Astrocyte (in vitro differentiated cells and primary cell): ENCODE data around the gene KCNH4. TPM values are rescaled to one million over a fixed set of nuclear protein-coding genes. Genes with fewer than 3 reads are reported as not detected.

Experiments used
- DNase-seq: peaks from one replicate; pipeline ENCODE4 v3.0.0-alpha.2; 2010; ENCODE audit warnings: low read depth
- FAIRE-seq: peaks from 2 replicates; lab custom pipeline; 2011; peaks lifted over from hg19 to GRCh38; lab: Jason Lieb, UNC
- H2AFZ ChIP-seq: 2 replicates; pipeline ENCODE4 v1.6.0; 2012; ENCODE audit warnings: low read depth, low read length, inconsistent platforms
- H3K27ac ChIP-seq: 2 replicates; pipeline ENCODE4 v1.5.1; 2011; ENCODE audit warnings: low read depth, low read length, inconsistent platforms
- H3K27me3 ChIP-seq: 2 replicates; pipeline ENCODE4 v1.6.0; 2011; ENCODE audit warnings: low read length, inconsistent platforms; ENCODE audit not compliant: insufficient read depth
- H3K36me3 ChIP-seq: 2 replicates; pipeline ENCODE4 v1.5.1; 2011; ENCODE audit warnings: low read length, inconsistent platforms; ENCODE audit not compliant: insufficient read depth
- H3K4me1 ChIP-seq: 2 replicates; pipeline ENCODE4 v1.5.1; 2011; ENCODE audit warnings: low read length, inconsistent platforms; ENCODE audit not compliant: insufficient read depth
- H3K4me2 ChIP-seq: 2 replicates; pipeline ENCODE4 v1.6.0; 2012; ENCODE audit warnings: low read length, inconsistent platforms
- H3K4me3 ChIP-seq: 2 replicates; pipeline ENCODE4 v1.5.1; 2011; ENCODE audit warnings: low read depth, mild to moderate bottlenecking, low read length, inconsistent platforms; ENCODE audit not compliant: insufficient read depth
- H3K79me2 ChIP-seq: 2 replicates; pipeline ENCODE4 v1.6.0; 2012; ENCODE audit warnings: mild to moderate bottlenecking, low read length, inconsistent platforms; ENCODE audit not compliant: insufficient read depth
- H3K9ac ChIP-seq: 2 replicates; pipeline ENCODE4 v1.6.0; 2012; ENCODE audit warnings: mild to moderate bottlenecking, low read length, inconsistent platforms
- H3K9me3 ChIP-seq: 2 replicates; pipeline ENCODE4 v1.5.1; 2012; ENCODE audit warnings: low read depth, mild to moderate bottlenecking, low read length, inconsistent platforms; ENCODE audit not compliant: insufficient read depth
- H4K20me1 ChIP-seq: 2 replicates; pipeline ENCODE4 v1.6.0; 2012; ENCODE audit warnings: low read length, inconsistent platforms; ENCODE audit not compliant: insufficient read depth
- H3K27ac Mint-ChIP-seq: one replicate; pipeline ENCODE4 v1.8.0; 2021; ENCODE audit warnings: mild to moderate bottlenecking, mixed read lengths; ENCODE audit not compliant: unreplicated experiment
- H3K27me3 Mint-ChIP-seq: one replicate; pipeline ENCODE4 v1.8.0; 2021; ENCODE audit warnings: low read depth, mixed read lengths; ENCODE audit not compliant: unreplicated experiment
- H3K36me3 Mint-ChIP-seq: one replicate; pipeline ENCODE4 v1.8.0; 2021; ENCODE audit warnings: low read depth, mixed read lengths; ENCODE audit not compliant: unreplicated experiment
- H3K4me1 Mint-ChIP-seq: one replicate; pipeline ENCODE4 v1.8.0; 2021; ENCODE audit warnings: low read depth, mixed read lengths; ENCODE audit not compliant: unreplicated experiment
- H3K4me3 Mint-ChIP-seq: one replicate; pipeline ENCODE4 v1.8.0; 2021; ENCODE audit warnings: mild to moderate bottlenecking, moderate library complexity, mixed read lengths; ENCODE audit not compliant: unreplicated experiment
- H3K9me3 Mint-ChIP-seq: one replicate; pipeline ENCODE4 v1.8.0; 2021; ENCODE audit warnings: mild to moderate bottlenecking, mixed read lengths; ENCODE audit not compliant: unreplicated experiment
- EZH2 ChIP-seq: IDR thresholded peaks from 2 replicates; pipeline ENCODE4 v1.6.1; 2012; ENCODE audit warnings: mild to moderate bottlenecking, low read length, inconsistent platforms; ENCODE audit not compliant: insufficient read depth
- total RNA-seq: library from RNA; stranded (reverse); gene quantifications from 2 replicates; pipeline ENCODE4 v1.2.1, GENCODE V29; 2021
- TF ChIP-seq, protein P1 (sequence below): IDR thresholded peaks from 2 replicates; pipeline ENCODE4 v1.5.1; 2011; ENCODE audit warnings: low read depth, mild to moderate bottlenecking, inconsistent platforms, low read length, moderate library complexity; ENCODE audit not compliant: insufficient read depth

The KCNH4 gene
- total RNA-seq, 1 donor from 2014 or later: not detected

DNA sequence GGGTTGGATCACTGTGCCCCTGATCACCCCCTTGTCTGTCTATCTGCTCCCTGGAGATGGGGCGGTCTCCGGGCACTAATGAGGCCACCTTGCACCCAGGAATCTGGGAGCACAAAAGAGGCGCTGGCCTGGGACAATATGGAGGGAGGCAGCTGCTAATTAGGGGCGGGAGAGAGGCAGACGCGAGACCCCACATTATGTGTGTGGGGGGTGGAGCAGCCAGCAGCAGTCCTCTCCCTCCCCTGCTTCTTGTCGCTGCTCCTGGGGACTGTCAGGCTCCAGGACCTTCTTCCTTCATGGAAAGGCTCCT, 4.6 kb upstream of the KCNH4 start:
- Histone ChIP-seq H4K20me1 (peaks cover 4% of the 10 kb centered on the region), H3K79me2 (no peaks in the 10 kb centered on the region), H3K27me3 (peaks cover 17% of the 10 kb centered on the region), H3K27ac (no peak overlapping the region), H3K36me3 (no peaks in the 10 kb centered on the region), H3K4me1 (peaks cover 13% of the 10 kb centered on the region), H3K4me3 (no peak overlapping the region), H3K4me2 (no peak overlapping the region), H2AFZ (no peak overlapping the region), H3K9me3 (no peaks in the 10 kb centered on the region), H3K9ac (no peak overlapping the region)
- Mint-ChIP-seq H3K27me3 (peaks cover 31% of the 10 kb centered on the region), H3K27ac (no peak overlapping the region), H3K4me3 (no peak overlapping the region), H3K9me3 (no peaks in the 10 kb centered on the region), H3K36me3 (no peaks in the 10 kb centered on the region), H3K4me1 (peaks cover 8% of the 10 kb centered on the region)
- no peak for DNase-seq
- TF ChIP-seq, protein P1, sequence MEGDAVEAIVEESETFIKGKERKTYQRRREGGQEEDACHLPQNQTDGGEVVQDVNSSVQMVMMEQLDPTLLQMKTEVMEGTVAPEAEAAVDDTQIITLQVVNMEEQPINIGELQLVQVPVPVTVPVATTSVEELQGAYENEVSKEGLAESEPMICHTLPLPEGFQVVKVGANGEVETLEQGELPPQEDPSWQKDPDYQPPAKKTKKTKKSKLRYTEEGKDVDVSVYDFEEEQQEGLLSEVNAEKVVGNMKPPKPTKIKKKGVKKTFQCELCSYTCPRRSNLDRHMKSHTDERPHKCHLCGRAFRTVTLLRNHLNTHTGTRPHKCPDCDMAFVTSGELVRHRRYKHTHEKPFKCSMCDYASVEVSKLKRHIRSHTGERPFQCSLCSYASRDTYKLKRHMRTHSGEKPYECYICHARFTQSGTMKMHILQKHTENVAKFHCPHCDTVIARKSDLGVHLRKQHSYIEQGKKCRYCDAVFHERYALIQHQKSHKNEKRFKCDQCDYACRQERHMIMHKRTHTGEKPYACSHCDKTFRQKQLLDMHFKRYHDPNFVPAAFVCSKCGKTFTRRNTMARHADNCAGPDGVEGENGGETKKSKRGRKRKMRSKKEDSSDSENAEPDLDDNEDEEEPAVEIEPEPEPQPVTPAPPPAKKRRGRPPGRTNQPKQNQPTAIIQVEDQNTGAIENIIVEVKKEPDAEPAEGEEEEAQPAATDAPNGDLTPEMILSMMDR: no peak
- no peak for TF ChIP-seq EZH2
- FAIRE-seq: no peak

DNA sequence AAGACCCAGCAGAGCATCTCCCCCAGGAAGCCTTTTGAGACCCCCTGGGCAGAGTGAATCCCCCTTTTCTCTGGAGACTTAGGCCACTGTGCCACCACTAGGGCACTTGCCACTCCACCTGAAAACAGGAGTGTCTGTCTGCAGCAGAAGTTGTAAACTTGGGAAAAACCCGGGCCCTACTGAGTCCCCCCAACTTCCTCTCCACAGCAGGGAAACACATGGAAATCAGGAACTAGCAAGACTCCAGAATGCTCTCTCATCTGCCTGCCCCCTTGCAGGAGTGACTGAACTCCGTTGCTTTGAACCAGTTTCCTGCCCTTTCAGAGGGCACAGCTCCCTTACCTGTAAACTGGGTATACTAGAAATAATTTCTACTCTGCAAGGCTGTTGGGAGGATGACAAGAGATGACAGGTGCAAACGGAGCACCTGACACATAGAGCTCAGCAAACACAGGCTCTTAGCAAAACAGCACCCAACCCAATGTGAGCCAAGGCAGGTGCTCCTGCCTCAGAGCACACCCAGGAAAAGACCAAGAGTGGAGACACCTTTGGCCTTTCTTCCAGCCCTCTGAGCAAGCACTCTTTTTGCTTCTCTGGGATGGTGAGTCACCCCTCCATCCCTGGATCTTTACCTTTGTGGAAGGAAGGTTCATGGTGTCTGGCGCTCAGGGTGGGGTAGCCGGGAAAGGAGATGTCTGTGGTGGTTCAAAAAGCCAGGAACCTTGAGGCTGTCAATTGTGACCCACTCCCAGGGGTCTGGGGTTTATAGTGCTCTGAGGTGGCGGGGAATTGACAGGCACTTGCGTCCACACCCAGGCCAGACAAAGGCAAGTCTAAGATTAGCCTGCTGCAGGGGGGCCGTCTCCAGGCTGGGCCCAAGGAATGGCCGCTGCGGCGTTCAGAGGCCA, 4.0 kb upstream of the KCNH4 start, which contains the start of gene HCRT:
Gene HCRT, minus strand, starts transcription at position 740 of the 908 bp plus-strand sequence. Its CDS starts 87 bp downstream, at position 653.
- Histone ChIP-seq H3K79me2 (no peaks in the 10 kb centered on the region), H3K27ac (no peak within 1 kb of the TSS), H4K20me1 (peaks cover 4% of the 10 kb centered on the region), H3K9me3 (no peaks in the 10 kb centered on the region), H2AFZ (peak within 1 kb of the TSS; percentile 98), H3K9ac (no peak within 1 kb of the TSS), H3K4me2 (peak within 1 kb of the TSS; percentile 99), H3K36me3 (no peaks in the 10 kb centered on the region), H3K4me1 (peaks cover 13% of the 10 kb centered on the region), H3K27me3 (peaks cover 22% of the 10 kb centered on the region), H3K4me3 (peak within 1 kb of the TSS; percentile 70)
- H3K27me3 Mint-ChIP-seq: peaks cover 34% of the 10 kb centered on the region
- H3K36me3 Mint-ChIP-seq: no peaks in the 10 kb centered on the region
- no peak for DNase-seq
- H3K27ac Mint-ChIP-seq: no peak within 1 kb of the TSS
- no peaks in the 10 kb centered on the region for H3K9me3 Mint-ChIP-seq
- H3K4me1 Mint-ChIP-seq: peaks cover 8% of the 10 kb centered on the region
- no peak within 1 kb of the TSS for H3K4me3 Mint-ChIP-seq
- FAIRE-seq: no peak
- TF ChIP-seq, protein P1: no peak
- no peak for TF ChIP-seq EZH2
